Endothelial cell of umbilical vein (primary cell): ENCODE measurements around the gene MB21D2.

Experiments
- EZH2 ChIP-seq: IDR thresholded peaks from 2 replicates; pipeline ENCODE4 v1.6.1; 2012; ENCODE audit warnings: borderline replicate concordance, low read depth, mild to moderate bottlenecking, moderate library complexity, low read length, inconsistent platforms; ENCODE audit not compliant: severe bottlenecking
- FOS ChIP-seq: IDR thresholded peaks from 2 replicates; pipeline ENCODE4 v1.6.1; 2011; ENCODE audit warnings: mild to moderate bottlenecking, low read length, moderate library complexity, borderline replicate concordance; ENCODE audit not compliant: insufficient read depth
- MAX ChIP-seq: IDR thresholded peaks from 2 replicates; pipeline ENCODE4 v1.6.1; 2011; ENCODE audit not compliant: insufficient read depth, insufficient read length
- MYC ChIP-seq: IDR thresholded peaks from one replicate; pipeline ENCODE4 v1.6.1; 2011; ENCODE audit warnings: mild to moderate bottlenecking, low read depth, low read length
- POLR2A ChIP-seq: IDR thresholded peaks from 2 replicates; pipeline ENCODE4 v1.6.1; 2012; ENCODE audit warnings: low read depth, mild to moderate bottlenecking, control low read depth, low read length
- POLR2AphosphoS5 ChIP-seq: IDR thresholded peaks from 2 replicates; pipeline ENCODE4 v1.6.1; 2012; ENCODE audit warnings: low read depth, mild to moderate bottlenecking, control low read depth, low read length, moderate library complexity; ENCODE audit not compliant: insufficient read depth
- TF ChIP-seq, protein P1 (sequence below), 2 donors: IDR thresholded peaks; 1 replicate in 1 of 2; 2 replicates in 1 of 2; pipeline ENCODE4 v1.5.1; 2011; ENCODE audit warnings: low read length in 2 of 2, mild to moderate bottlenecking in 2 of 2, moderate library complexity in 2 of 2, control low read depth in 1 of 2, inconsistent platforms in 1 of 2, low read depth in 1 of 2; ENCODE audit not compliant: insufficient read depth in 1 of 2; ENCODE audit errors: extremely low read depth in 1 of 2

DNA sequence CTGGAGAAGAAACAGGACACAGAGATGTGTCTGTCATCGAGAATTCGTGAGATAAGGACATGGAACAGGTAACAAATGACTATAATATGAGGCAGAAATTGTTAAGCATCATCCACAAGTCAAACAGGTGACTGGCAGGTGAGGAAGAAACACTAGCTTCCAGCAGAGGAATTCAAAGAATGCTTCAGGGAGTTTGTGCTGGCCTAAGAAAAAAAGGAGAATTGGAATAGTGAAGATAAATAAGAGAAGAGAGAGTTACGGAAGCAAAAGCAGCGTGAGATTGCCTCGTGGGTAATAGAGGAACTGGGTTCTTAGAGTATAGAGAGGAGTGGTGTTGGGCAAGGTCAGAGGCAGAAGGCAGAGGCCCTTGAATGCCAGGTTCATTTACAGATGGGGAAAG lies 167.5 kb downstream of the MB21D2 start:
- TF ChIP-seq POLR2A (no peak), EZH2 (no peak), MAX (no peak), FOS (no peak), MYC (no peak), POLR2AphosphoS5 (no peak)
- TF ChIP-seq, protein P1, sequence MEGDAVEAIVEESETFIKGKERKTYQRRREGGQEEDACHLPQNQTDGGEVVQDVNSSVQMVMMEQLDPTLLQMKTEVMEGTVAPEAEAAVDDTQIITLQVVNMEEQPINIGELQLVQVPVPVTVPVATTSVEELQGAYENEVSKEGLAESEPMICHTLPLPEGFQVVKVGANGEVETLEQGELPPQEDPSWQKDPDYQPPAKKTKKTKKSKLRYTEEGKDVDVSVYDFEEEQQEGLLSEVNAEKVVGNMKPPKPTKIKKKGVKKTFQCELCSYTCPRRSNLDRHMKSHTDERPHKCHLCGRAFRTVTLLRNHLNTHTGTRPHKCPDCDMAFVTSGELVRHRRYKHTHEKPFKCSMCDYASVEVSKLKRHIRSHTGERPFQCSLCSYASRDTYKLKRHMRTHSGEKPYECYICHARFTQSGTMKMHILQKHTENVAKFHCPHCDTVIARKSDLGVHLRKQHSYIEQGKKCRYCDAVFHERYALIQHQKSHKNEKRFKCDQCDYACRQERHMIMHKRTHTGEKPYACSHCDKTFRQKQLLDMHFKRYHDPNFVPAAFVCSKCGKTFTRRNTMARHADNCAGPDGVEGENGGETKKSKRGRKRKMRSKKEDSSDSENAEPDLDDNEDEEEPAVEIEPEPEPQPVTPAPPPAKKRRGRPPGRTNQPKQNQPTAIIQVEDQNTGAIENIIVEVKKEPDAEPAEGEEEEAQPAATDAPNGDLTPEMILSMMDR (IDR thresholded peaks at IDR 0.05; ENCODE audit: extremely low read depth in 1 of 2, insufficient read depth in 1 of 2, low read depth in 1 of 2, low read length in 2 of 2), result no peak
